Progenitor cell of endocrine pancreas (in vitro differentiated cells): Measurements from ENCODE around the gene GALNT9. TPM values are rescaled to one million over a fixed set of nuclear protein-coding genes. Genes with fewer than 3 reads are reported as not detected.

Experiments
- DNase-seq: peaks from one replicate; pipeline ENCODE4 v3.0.0; 2021; ENCODE audit warnings: low spot score; ENCODE audit not compliant: unreplicated experiment
- H3K27ac Mint-ChIP-seq: 2 replicates; pipeline ENCODE4 v1.8.0; 2021; ENCODE audit warnings: mild to moderate bottlenecking, moderate library complexity, mixed read lengths
- H3K27me3 Mint-ChIP-seq: 2 replicates; pipeline ENCODE4 v1.8.0; 2021; ENCODE audit warnings: mixed read lengths
- H3K36me3 Mint-ChIP-seq: 2 replicates; pipeline ENCODE4 v1.8.0; 2022; ENCODE audit warnings: mixed read lengths; ENCODE audit not compliant: insufficient read depth
- H3K4me1 Mint-ChIP-seq: 2 replicates; pipeline ENCODE4 v1.8.0; 2021; ENCODE audit warnings: low read depth, mixed read lengths
- H3K4me3 Mint-ChIP-seq: 2 replicates; pipeline ENCODE4 v1.8.0; 2021; ENCODE audit warnings: low read depth, mild to moderate bottlenecking, moderate library complexity, mixed read lengths
- H3K9me3 Mint-ChIP-seq: 2 replicates; pipeline ENCODE4 v1.8.0; 2021; ENCODE audit warnings: low read depth, mixed read lengths
- CTCF ChIP-seq: fragments of 200-600 bp; sonication (generic); IDR thresholded peaks from one replicate; pipeline ENCODE4 v1.5.0; 2021; ENCODE audit warnings: antibody characterized with exemption, mild to moderate bottlenecking; ENCODE audit not compliant: unreplicated experiment
- total RNA-seq: library from RNA; stranded (reverse); gene quantifications from 2 replicates; pipeline ENCODE4 v1.2.1, GENCODE V29; 2021

GALNT9 gene
- total RNA-seq, 1 donor from 2014 or later: 0.36 TPM

- no peak for TF ChIP-seq CTCF
- peaks cover 87% of the 10 kb centered on the region for H3K27me3 Mint-ChIP-seq
- no peak for DNase-seq
- no peaks in the 10 kb centered on the region for H3K9me3 Mint-ChIP-seq
- H3K4me3 Mint-ChIP-seq: no peak overlapping the region
- no peak overlapping the region for H3K27ac Mint-ChIP-seq
- H3K4me1 Mint-ChIP-seq: no peaks in the 10 kb centered on the region
- H3K36me3 Mint-ChIP-seq: no peaks in the 10 kb centered on the region
These were observed 146.6 kb downstream of the GALNT9 start for GRCh38 chr12:132182711-132183365.

- Mint-ChIP-seq H3K27ac (no peak overlapping the region), H3K27me3 (peaks cover 82% of the 10 kb centered on the region), H3K9me3 (no peaks in the 10 kb centered on the region), H3K4me3 (no peak overlapping the region), H3K4me1 (no peaks in the 10 kb centered on the region), H3K36me3 (no peaks in the 10 kb centered on the region)
- no peak for TF ChIP-seq CTCF
- DNase-seq: no peak
These were observed 147.1 kb downstream of the GALNT9 start for GRCh38 chr12:132182206-132182710.

- TF ChIP-seq CTCF: no peak
- H3K27ac Mint-ChIP-seq: no peak overlapping the region
- no peak for DNase-seq
- no peaks in the 10 kb centered on the region for H3K9me3 Mint-ChIP-seq
- H3K36me3 Mint-ChIP-seq: no peaks in the 10 kb centered on the region
- no peak overlapping the region for H3K4me3 Mint-ChIP-seq
- peaks cover 83% of the 10 kb centered on the region for H3K27me3 Mint-ChIP-seq
- H3K4me1 Mint-ChIP-seq: no peaks in the 10 kb centered on the region
These were observed 147.7 kb downstream of the GALNT9 start for GRCh38 chr12:132181570-132182200.

GRCh38 chr12:132180648-132181546 lies 148.5 kb downstream of the GALNT9 start:
- no peaks in the 10 kb centered on the region for H3K36me3 Mint-ChIP-seq
- no peaks in the 10 kb centered on the region for H3K9me3 Mint-ChIP-seq
- H3K4me1 Mint-ChIP-seq: no peaks in the 10 kb centered on the region
- TF ChIP-seq CTCF: no peak
- no peak overlapping the region for H3K27ac Mint-ChIP-seq
- H3K4me3 Mint-ChIP-seq: no peak overlapping the region
- peaks cover 79% of the 10 kb centered on the region for H3K27me3 Mint-ChIP-seq
- no peak for DNase-seq
